Measurements from ENCODE around the gene MRPL4.

MRPL4 gene

DNA sequence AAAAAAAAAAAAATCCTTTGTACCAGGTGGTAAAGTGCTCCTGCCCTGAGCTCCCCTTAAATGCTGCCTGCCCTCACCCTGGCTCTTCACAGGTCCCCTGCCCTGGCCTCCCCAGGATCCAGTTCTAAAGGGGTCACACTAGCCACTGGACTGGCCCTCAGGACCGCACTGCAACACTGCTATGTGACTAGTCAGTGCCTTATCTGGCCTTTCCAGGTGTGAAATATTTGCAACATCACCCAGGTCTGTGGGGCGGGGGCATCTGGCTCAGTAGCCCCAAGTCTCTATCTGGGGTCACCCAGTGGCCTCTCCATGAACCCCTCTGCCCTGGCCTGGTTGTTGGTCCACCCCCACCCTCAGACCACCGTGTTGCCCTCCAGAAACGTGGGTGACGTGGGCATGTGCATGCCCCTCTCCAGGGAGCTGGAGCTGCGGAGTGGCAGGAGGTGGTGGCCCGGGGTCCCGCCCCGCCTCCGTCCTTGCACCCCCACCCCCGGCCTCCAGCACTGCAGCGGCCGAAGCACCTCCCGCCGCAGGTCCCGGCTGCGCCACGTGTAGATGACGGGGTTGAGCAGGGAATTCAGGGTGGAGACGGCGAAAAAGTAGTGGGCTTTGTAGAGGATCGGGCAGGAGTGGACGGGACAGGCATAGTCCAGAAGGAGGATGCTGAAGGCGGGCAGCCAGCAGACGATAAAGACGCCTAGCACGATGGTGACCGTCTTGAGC is 28.4 kb upstream of the MRPL4 start:
- FAIRE-seq (no peak), DNase-seq (ENCODE audit: insufficient read length, low spot score) (no peak)
- TF ChIP-seq, protein P1, sequence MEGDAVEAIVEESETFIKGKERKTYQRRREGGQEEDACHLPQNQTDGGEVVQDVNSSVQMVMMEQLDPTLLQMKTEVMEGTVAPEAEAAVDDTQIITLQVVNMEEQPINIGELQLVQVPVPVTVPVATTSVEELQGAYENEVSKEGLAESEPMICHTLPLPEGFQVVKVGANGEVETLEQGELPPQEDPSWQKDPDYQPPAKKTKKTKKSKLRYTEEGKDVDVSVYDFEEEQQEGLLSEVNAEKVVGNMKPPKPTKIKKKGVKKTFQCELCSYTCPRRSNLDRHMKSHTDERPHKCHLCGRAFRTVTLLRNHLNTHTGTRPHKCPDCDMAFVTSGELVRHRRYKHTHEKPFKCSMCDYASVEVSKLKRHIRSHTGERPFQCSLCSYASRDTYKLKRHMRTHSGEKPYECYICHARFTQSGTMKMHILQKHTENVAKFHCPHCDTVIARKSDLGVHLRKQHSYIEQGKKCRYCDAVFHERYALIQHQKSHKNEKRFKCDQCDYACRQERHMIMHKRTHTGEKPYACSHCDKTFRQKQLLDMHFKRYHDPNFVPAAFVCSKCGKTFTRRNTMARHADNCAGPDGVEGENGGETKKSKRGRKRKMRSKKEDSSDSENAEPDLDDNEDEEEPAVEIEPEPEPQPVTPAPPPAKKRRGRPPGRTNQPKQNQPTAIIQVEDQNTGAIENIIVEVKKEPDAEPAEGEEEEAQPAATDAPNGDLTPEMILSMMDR (IDR thresholded peaks at IDR 0.05; ENCODE audit: insufficient read depth, missing control alignments): no peak

DNA sequence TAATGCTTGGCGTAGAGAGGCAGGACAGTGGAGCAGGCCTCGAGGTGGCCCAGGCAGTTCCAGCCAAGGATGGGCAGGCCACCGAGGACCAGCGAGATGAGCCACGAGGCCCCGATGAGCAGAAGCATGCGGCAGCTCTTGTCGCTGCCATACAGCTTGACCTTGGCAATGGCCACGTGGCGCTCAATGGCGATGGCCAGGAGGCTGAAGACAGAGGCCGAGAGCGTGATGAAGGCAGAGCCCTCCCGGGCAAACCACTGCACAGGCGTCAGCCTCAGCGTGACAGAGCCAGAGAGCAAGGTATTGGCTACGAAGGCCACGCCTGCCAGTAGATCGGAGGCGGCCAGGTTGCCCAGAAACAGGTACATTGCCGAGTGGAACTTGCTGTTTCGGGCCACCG is 27.7 kb upstream of the MRPL4 start:
- TF ChIP-seq, protein P1 (IDR thresholded peaks at IDR 0.05; ENCODE audit: insufficient read depth, missing control alignments): no peak
- FAIRE-seq: no peak
- no peak for DNase-seq (ENCODE audit: insufficient read length, low spot score)

DNA sequence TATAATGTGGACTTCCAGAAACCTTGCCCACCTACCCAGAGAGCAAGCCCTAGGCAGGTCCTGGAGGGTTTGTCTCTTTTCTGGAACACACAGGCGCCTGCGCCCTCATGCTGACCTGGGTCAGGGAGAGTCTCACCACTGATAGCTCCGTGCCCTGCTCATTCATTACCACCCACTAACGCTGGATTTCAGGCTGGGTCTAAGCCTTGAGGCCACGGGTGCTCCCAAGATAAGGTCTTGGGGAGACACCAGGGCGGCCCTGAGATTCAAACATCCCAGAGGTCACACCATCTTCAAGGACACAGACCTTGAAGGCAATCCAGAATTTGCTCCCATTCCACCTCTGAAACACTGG is 26.0 kb upstream of the MRPL4 start:
- FAIRE-seq (no peak), DNase-seq (ENCODE audit: insufficient read length, low spot score) (no peak)
- TF ChIP-seq, protein P1 (IDR thresholded peaks at IDR 0.05; ENCODE audit: insufficient read depth, missing control alignments): no peak

DNA sequence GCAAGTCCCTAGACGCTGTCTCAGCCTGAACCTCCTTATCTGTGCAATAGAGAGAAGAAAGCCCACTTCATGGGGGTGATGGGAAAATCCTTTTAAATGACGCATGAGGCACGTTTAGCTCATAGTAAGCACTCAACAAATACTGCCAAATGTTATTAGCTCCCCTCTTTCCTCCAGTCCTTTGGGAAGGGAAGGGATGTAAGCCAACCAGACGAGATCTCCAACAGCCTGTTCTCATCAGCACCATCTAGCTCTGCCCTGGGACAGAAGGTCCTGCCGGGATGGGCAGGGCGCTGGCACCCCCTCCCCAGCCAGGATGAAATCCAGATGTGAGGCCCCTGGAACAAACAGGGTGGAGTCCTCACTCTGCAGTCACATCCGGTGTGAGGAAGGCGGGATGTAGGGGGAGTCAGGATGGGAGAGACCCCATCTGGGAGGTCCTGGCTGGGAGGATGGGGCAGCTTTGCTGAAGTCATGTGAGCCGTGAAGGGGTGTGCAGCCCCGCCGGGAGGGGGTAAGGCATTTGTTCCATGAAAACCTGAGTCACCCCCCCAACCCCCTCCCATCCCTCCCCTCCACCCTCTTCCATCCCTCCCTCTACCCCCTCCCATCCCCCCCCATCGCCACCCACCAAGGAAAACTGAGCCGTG is 25.5 kb upstream of the MRPL4 start:
- DNase-seq (ENCODE audit: insufficient read length, low spot score) (no peak), FAIRE-seq (no peak)
- TF ChIP-seq, protein P1 (IDR thresholded peaks at IDR 0.05; ENCODE audit: insufficient read depth, missing control alignments): no peak

DNA sequence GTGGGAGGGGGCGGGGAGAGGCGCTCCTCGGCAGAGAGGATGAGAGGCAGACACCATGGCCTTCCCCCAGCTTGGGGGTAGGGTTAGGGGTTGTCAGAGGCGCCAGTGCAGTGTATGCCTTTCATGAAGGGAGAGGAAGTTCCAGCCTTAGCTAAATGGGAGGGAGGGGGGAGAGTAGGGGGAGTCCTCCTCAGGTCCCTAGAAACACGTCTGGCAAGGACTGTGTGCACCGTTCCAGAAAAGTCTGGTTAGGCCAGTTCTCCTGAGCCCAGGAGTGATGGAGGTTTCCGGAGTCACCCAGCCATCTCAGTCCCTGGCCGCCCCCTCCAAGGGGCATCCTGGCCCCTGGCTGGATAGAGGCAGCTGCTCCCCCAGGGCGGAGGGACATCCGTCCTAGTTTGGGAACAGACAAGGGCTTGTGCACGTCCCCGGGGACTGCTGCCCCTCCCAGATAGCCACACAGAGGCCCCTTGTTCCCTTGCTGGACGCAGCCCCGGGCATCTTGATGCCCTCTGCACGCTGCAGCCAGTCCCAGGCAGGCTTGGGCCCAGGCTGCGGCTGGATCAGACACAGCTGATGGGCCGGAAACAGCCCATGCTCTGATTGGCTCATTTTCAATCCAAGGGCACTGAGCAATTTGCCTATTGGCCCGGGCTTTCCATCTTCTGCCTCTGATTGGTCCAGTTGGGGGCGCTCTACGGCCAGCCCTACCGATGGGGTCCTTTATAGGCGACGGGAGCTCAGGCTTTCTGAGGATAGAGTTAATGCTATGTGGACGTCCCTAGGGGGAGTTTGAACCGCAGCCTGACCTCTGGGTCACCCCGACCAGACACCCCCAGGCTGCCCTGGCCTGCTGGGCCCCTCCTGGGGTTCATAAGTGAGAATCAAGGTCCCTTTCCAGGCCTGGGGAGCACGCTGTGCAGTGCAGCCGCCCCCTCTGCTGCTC is 24.7 kb upstream of the MRPL4 start:
- TF ChIP-seq, protein P1 (IDR thresholded peaks at IDR 0.05; ENCODE audit: insufficient read depth, missing control alignments): no peak
- no peak for FAIRE-seq
- no peak for DNase-seq (ENCODE audit: insufficient read length, low spot score)

DNA sequence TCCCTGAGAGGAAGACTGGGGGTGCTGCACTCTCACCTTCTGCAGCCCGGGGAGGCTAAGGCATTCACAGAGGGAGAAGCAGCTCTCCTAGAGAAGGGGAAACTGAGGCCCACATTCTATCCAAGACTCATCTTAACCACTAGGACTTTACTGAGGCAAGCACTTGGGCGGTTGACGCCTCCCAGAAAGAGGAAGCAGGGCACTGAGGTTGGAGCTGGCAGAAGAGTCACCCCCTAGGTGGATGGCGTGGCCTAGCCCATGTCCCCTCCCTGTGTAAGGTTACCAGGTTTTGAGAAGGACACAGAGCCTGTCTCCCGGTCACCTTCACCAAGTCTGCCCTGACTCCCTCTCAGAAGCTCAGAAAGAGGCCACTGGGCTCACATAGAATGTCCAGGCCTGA is 23.6 kb upstream of the MRPL4 start:
- no peak for FAIRE-seq

More for the DNA sequence above, 23.6 kb upstream of the MRPL4 start:
- no peak for DNase-seq (ENCODE audit: insufficient read length, low spot score)
- TF ChIP-seq, protein P1 (IDR thresholded peaks at IDR 0.05; ENCODE audit: insufficient read depth, missing control alignments): no peak

Measured in D721Med (cell line).